WTC11 (cell line): ENCODE measurements around the gene C19orf44. TPM values are rescaled to one million over a fixed set of nuclear protein-coding genes. Genes with fewer than 3 reads are reported as not detected.

Experiments
- ATAC-seq: fragments of 200-7000 bp; cut with Tn5 transposase; 2 replicates; pipeline ENCODE4 v1.10.0; 2021; ENCODE audit warnings: mild to moderate bottlenecking, moderate library complexity
- CTCF ChIA-PET: fragments of 300-600 bp; sonication (Branson Sonifier 250); formaldehyde crosslinking; loops from one replicate; lab custom pipeline; 2021; ENCODE audit warnings: antibody characterized with exemption; lab: Charles Lee
- POLR2A ChIA-PET: fragments of 350-600 bp; sonication (Branson Sonifier 250); formaldehyde crosslinking; loops from one replicate; lab custom pipeline; 2021; ENCODE audit warnings: antibody characterized with exemption; lab: Charles Lee
- DNase-seq: peaks from one replicate; pipeline ENCODE4 v3.0.0; 2021; ENCODE audit warnings: low spot score
- H3K27ac Mint-ChIP-seq: 2 replicates; pipeline ENCODE4 v1.8.0; 2021; ENCODE audit warnings: mixed read lengths
- H3K27me3 Mint-ChIP-seq: 2 replicates; pipeline ENCODE4 v1.8.0; 2021; ENCODE audit warnings: low read depth, mild to moderate bottlenecking, moderate library complexity, mixed read lengths
- H3K36me3 Mint-ChIP-seq: 2 replicates; pipeline ENCODE4 v1.8.0; 2021; ENCODE audit warnings: mixed read lengths
- H3K4me1 Mint-ChIP-seq: 2 replicates; pipeline ENCODE4 v1.8.0; 2022; ENCODE audit warnings: mixed read lengths
- H3K4me3 Mint-ChIP-seq: 2 replicates; pipeline ENCODE4 v1.8.0; 2021; ENCODE audit warnings: mild to moderate bottlenecking, moderate library complexity, mixed read lengths
- H3K9me3 Mint-ChIP-seq: 2 replicates; pipeline ENCODE4 v1.8.0; 2021; ENCODE audit warnings: mixed read lengths
- ERG ChIP-seq: fragments of 250-450 bp; sonication (Bioruptor Pico); IDR thresholded peaks from 2 replicates; pipeline ENCODE4 v1.8.0; 2021; ENCODE audit warnings: mild to moderate bottlenecking
- GRHL2 ChIP-seq: fragments of 250-450 bp; sonication (Bioruptor Pico); IDR thresholded peaks from 2 replicates; pipeline ENCODE4 v1.8.0; 2022; ENCODE audit warnings: mild to moderate bottlenecking, moderate library complexity; ENCODE audit not compliant: insufficient replicate concordance, severe bottlenecking
- GTF2I ChIP-seq: fragments of 250-450 bp; sonication (Bioruptor Pico); conservative IDR thresholded peaks from 2 replicates; pipeline ENCODE4 v1.4.0; 2021; ENCODE audit warnings: mild to moderate bottlenecking
- HMGXB4 ChIP-seq: sonication (generic); formaldehyde crosslinking; IDR thresholded peaks from 2 replicates; pipeline ENCODE4 v1.8.1; 2023; ENCODE audit warnings: mild to moderate bottlenecking, moderate library complexity, missing genetic modification reagents
- OVOL2 ChIP-seq: fragments of 250-450 bp; sonication (Bioruptor Pico); IDR thresholded peaks from 2 replicates; pipeline ENCODE4 v1.9.0; 2021; ENCODE audit warnings: mild to moderate bottlenecking, borderline replicate concordance
- PREB ChIP-seq: sonication (generic); formaldehyde crosslinking; IDR thresholded peaks from 2 replicates; pipeline ENCODE4 v1.8.1; 2022; ENCODE audit warnings: mild to moderate bottlenecking, missing genetic modification reagents, moderate library complexity, borderline replicate concordance
- RELA ChIP-seq: sonication (generic); formaldehyde crosslinking; IDR thresholded peaks from 2 replicates; pipeline ENCODE4 v1.8.1; 2022; ENCODE audit warnings: missing genetic modification reagents, mild to moderate bottlenecking, borderline replicate concordance
- ZNF232 ChIP-seq: sonication (generic); formaldehyde crosslinking; IDR thresholded peaks from 2 replicates; pipeline ENCODE4 v1.8.0; 2022; ENCODE audit warnings: mild to moderate bottlenecking, missing genetic modification reagents
- ZNF263 ChIP-seq: sonication (generic); formaldehyde crosslinking; IDR thresholded peaks from 2 replicates; pipeline ENCODE4 v1.8.1; 2022; ENCODE audit warnings: low read depth, mild to moderate bottlenecking, moderate library complexity, missing genetic modification reagents
- total RNA-seq: library from RNA; stranded (reverse); gene quantifications from 3 replicates; pipeline ENCODE4 v1.2.3, GENCODE V29; 2021
- TF ChIP-seq, protein P1 (sequence below): fragments of 250-450 bp; sonication (Bioruptor Pico); IDR thresholded peaks from 2 replicates; pipeline ENCODE4 v1.9.0; 2021; ENCODE audit warnings: mild to moderate bottlenecking
- TF ChIP-seq, protein P2 (sequence below): sonication (generic); formaldehyde crosslinking; IDR thresholded peaks from 2 replicates; pipeline ENCODE4 v1.8.0; 2022; ENCODE audit warnings: mild to moderate bottlenecking, missing genetic modification reagents
- TF ChIP-seq, protein P3 (sequence below): sonication (generic); formaldehyde crosslinking; IDR thresholded peaks from 2 replicates; pipeline ENCODE4 v1.8.1; 2022; ENCODE audit warnings: mild to moderate bottlenecking, moderate library complexity, missing genetic modification reagents
- TF ChIP-seq, protein P4 (sequence below): sonication (generic); formaldehyde crosslinking; IDR thresholded peaks from 2 replicates; pipeline ENCODE4 v1.8.1; 2022; ENCODE audit warnings: low read depth, mild to moderate bottlenecking, moderate library complexity, missing genetic modification reagents, borderline replicate concordance
- TF ChIP-seq, protein P5 (sequence below): sonication (generic); formaldehyde crosslinking; IDR thresholded peaks from 2 replicates; pipeline ENCODE4 v1.8.0; 2022; ENCODE audit warnings: mild to moderate bottlenecking, missing genetic modification reagents

Gene C19orf44
- total RNA-seq, 1 experiment from 2014 or later: 4.1 TPM

GRCh38 chr19:16522559-16523377, 26.6 kb downstream of the C19orf44 start:
- H3K4me3 Mint-ChIP-seq: no peak overlapping the region
- H3K27me3 Mint-ChIP-seq: no peaks in the 10 kb centered on the region
- ChIA-PET POLR2A (no interaction called here), CTCF (no interaction called here)
- TF ChIP-seq RELA (CRISPR knock-in tag): no peak
- TF ChIP-seq, all 79 proteins: peak for 0
- ATAC-seq (no peak), DNase-seq (no peak)
- H3K36me3 Mint-ChIP-seq: peaks cover 66% of the 10 kb centered on the region
- no peak overlapping the region for H3K27ac Mint-ChIP-seq
- H3K4me1 Mint-ChIP-seq: no peaks in the 10 kb centered on the region
- H3K9me3 Mint-ChIP-seq: no peaks in the 10 kb centered on the region

GRCh38 chr19:16524991-16525734, 29.0 kb downstream of the C19orf44 start:
- Mint-ChIP-seq H3K27ac (no peak overlapping the region), H3K27me3 (no peaks in the 10 kb centered on the region), H3K9me3 (no peaks in the 10 kb centered on the region), H3K4me3 (no peak overlapping the region), H3K36me3 (peaks cover 60% of the 10 kb centered on the region), H3K4me1 (no peaks in the 10 kb centered on the region)
- POLR2A ChIA-PET: interaction anchor here (0.7 kb wide), 1 partner anchor 45 kb away, joined by 4 read pairs; no protein-coding TSS in a partner anchor
- CTCF ChIA-PET: no interaction called here
- TF ChIP-seq GRHL2 (CRISPR knock-in tag) (no peak), HMGXB4 (CRISPR knock-in tag) (no peak)
- TF ChIP-seq, all 79 proteins: peak for 0
- no peak for DNase-seq
- no peak for ATAC-seq

- Mint-ChIP-seq H3K27ac (no peak overlapping the region), H3K4me3 (no peak overlapping the region), H3K9me3 (no peaks in the 10 kb centered on the region), H3K4me1 (no peaks in the 10 kb centered on the region), H3K27me3 (no peaks in the 10 kb centered on the region), H3K36me3 (peaks cover 54% of the 10 kb centered on the region)
- ChIA-PET CTCF (no interaction called here), POLR2A (no interaction called here)
- no peak for ATAC-seq
- no peak for DNase-seq
- TF ChIP-seq PREB (no peak), OVOL2 (CRISPR knock-in tag) (no peak), RELA (CRISPR knock-in tag) (no peak), ZNF232 (CRISPR knock-in tag) (no peak), GTF2I (CRISPR knock-in tag) (no peak), ZNF263 (CRISPR knock-in tag) (no peak), ERG (no peak)
- TF ChIP-seq, protein P1, sequence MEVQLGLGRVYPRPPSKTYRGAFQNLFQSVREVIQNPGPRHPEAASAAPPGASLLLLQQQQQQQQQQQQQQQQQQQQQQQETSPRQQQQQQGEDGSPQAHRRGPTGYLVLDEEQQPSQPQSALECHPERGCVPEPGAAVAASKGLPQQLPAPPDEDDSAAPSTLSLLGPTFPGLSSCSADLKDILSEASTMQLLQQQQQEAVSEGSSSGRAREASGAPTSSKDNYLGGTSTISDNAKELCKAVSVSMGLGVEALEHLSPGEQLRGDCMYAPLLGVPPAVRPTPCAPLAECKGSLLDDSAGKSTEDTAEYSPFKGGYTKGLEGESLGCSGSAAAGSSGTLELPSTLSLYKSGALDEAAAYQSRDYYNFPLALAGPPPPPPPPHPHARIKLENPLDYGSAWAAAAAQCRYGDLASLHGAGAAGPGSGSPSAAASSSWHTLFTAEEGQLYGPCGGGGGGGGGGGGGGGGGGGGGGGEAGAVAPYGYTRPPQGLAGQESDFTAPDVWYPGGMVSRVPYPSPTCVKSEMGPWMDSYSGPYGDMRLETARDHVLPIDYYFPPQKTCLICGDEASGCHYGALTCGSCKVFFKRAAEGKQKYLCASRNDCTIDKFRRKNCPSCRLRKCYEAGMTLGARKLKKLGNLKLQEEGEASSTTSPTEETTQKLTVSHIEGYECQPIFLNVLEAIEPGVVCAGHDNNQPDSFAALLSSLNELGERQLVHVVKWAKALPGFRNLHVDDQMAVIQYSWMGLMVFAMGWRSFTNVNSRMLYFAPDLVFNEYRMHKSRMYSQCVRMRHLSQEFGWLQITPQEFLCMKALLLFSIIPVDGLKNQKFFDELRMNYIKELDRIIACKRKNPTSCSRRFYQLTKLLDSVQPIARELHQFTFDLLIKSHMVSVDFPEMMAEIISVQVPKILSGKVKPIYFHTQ (CRISPR knock-in tag): no peak
- TF ChIP-seq, protein P2, sequence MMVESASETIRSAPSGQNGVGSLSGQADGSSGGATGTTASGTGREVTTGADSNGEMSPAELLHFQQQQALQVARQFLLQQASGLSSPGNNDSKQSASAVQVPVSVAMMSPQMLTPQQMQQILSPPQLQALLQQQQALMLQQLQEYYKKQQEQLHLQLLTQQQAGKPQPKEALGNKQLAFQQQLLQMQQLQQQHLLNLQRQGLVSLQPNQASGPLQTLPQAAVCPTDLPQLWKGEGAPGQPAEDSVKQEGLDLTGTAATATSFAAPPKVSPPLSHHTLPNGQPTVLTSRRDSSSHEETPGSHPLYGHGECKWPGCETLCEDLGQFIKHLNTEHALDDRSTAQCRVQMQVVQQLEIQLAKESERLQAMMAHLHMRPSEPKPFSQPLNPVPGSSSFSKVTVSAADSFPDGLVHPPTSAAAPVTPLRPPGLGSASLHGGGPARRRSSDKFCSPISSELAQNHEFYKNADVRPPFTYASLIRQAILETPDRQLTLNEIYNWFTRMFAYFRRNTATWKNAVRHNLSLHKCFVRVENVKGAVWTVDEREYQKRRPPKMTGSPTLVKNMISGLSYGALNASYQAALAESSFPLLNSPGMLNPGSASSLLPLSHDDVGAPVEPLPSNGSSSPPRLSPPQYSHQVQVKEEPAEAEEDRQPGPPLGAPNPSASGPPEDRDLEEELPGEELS (CRISPR knock-in tag): no peak
- TF ChIP-seq, protein P3, sequence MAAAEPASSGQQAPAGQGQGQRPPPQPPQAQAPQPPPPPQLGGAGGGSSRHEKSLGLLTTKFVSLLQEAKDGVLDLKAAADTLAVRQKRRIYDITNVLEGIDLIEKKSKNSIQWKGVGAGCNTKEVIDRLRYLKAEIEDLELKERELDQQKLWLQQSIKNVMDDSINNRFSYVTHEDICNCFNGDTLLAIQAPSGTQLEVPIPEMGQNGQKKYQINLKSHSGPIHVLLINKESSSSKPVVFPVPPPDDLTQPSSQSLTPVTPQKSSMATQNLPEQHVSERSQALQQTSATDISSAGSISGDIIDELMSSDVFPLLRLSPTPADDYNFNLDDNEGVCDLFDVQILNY: no peak
- TF ChIP-seq, protein P4, sequence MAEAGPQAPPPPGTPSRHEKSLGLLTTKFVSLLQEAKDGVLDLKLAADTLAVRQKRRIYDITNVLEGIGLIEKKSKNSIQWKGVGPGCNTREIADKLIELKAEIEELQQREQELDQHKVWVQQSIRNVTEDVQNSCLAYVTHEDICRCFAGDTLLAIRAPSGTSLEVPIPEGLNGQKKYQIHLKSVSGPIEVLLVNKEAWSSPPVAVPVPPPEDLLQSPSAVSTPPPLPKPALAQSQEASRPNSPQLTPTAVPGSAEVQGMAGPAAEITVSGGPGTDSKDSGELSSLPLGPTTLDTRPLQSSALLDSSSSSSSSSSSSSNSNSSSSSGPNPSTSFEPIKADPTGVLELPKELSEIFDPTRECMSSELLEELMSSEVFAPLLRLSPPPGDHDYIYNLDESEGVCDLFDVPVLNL (CRISPR knock-in tag): no peak
- TF ChIP-seq, protein P5, sequence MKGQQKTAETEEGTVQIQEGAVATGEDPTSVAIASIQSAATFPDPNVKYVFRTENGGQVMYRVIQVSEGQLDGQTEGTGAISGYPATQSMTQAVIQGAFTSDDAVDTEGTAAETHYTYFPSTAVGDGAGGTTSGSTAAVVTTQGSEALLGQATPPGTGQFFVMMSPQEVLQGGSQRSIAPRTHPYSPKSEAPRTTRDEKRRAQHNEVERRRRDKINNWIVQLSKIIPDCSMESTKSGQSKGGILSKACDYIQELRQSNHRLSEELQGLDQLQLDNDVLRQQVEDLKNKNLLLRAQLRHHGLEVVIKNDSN (CRISPR knock-in tag): no peak
These were observed 29.7 kb downstream of the C19orf44 start for GRCh38 chr19:16525751-16526481.
